Ectodermal cell (in vitro differentiated cells): Measurements from ENCODE around the gene POLE.

Source experiments
- H3K27ac ChIP-seq: 2 replicates; pipeline ENCODE4 v1.7.0; 2013; ENCODE audit warnings: mild to moderate bottlenecking, low read depth, low read length; ENCODE audit not compliant: insufficient read depth, poor library complexity, severe bottlenecking
- H3K27me3 ChIP-seq: 2 replicates; pipeline ENCODE4 v1.7.0; 2013; ENCODE audit warnings: mild to moderate bottlenecking, low read length; ENCODE audit not compliant: insufficient read depth, control insufficient read depth, poor library complexity, severe bottlenecking
- H3K36me3 ChIP-seq: one replicate; pipeline ENCODE4 v1.7.0; 2013; ENCODE audit warnings: low read length; ENCODE audit not compliant: control insufficient read depth, insufficient read depth
- H3K4me1 ChIP-seq: one replicate; pipeline ENCODE4 v1.7.0; 2013; ENCODE audit warnings: low read length; ENCODE audit not compliant: control insufficient read depth, insufficient read depth
- H3K4me3 ChIP-seq: 2 replicates; pipeline ENCODE4 v1.7.0; 2013; ENCODE audit warnings: low read depth, low read length, control low read depth; ENCODE audit not compliant: insufficient read depth
- H3K9me3 ChIP-seq: 2 replicates; pipeline ENCODE4 v1.7.0; 2013; ENCODE audit warnings: mild to moderate bottlenecking, low read length, moderate library complexity; ENCODE audit not compliant: control insufficient read depth
- WGBS, 2 experiments: methylation state at CpG; one replicate each; pipeline ENCODE4 v1.1.7; 2013; ENCODE audit warnings: missing lambda C conversion rate in 2 of 2; 5-methylcytosine and 5-hydroxymethylcytosine counted together

Gene POLE

GRCh38 chr12:132582582-132583410 is 104.3 kb downstream of the POLE start:
- H3K27me3 ChIP-seq, result peaks cover 73% of the 10 kb centered on the region
- no peaks in the 10 kb centered on the region for H3K36me3 ChIP-seq
- no peak overlapping the region for H3K27ac ChIP-seq
- no peak overlapping the region for H3K4me3 ChIP-seq
- peaks cover 13% of the 10 kb centered on the region for H3K4me1 ChIP-seq
- H3K9me3 ChIP-seq, result no peaks in the 10 kb centered on the region
- WGBS, 2 experiments, result 3 to 4% methylated on average over 89 of the region's 89 CpGs

- no peak overlapping the region for H3K27ac ChIP-seq
- H3K27me3 ChIP-seq, result peaks cover 66% of the 10 kb centered on the region
- WGBS, 2 experiments, result 5 to 6% methylated on average over 18 to 21 of the region's 24 CpGs
- peaks cover 8% of the 10 kb centered on the region for H3K36me3 ChIP-seq
- peaks cover 13% of the 10 kb centered on the region for H3K4me1 ChIP-seq
- no peak overlapping the region for H3K4me3 ChIP-seq
- no peaks in the 10 kb centered on the region for H3K9me3 ChIP-seq
Observed at GRCh38 chr12:132582058-132582420, 105.1 kb downstream of the POLE start.

GRCh38 chr12:132581348-132582057 is 105.6 kb downstream of the POLE start:
- Histone ChIP-seq H3K27me3 (peaks cover 60% of the 10 kb centered on the region), H3K27ac (no peak overlapping the region), H3K36me3 (peaks cover 10% of the 10 kb centered on the region), H3K4me1 (peaks cover 13% of the 10 kb centered on the region), H3K4me3 (no peak overlapping the region), H3K9me3 (no peaks in the 10 kb centered on the region)
- whole genome bisulfite sequencing, 2 experiments, result 68 to 69% methylated on average over 17 of the region's 17 CpGs

- 91% methylated on average over 12 of the region's 12 CpGs for WGBS, 2 experiments
Observed at GRCh38 chr12:132580701-132581292, 106.3 kb downstream of the POLE start.

GRCh38 chr12:132579744-132580143 is 107.4 kb downstream of the POLE start:
- peaks cover 12% of the 10 kb centered on the region for H3K36me3 ChIP-seq
- peaks cover 13% of the 10 kb centered on the region for H3K4me1 ChIP-seq
- WGBS, 2 experiments, result 85 to 93% methylated on average over 12 of the region's 12 CpGs

More at GRCh38 chr12:132580701-132581292, 106.3 kb downstream of the POLE start:
- Histone ChIP-seq H3K4me3 (no peak overlapping the region), H3K9me3 (no peaks in the 10 kb centered on the region), H3K36me3 (peaks cover 10% of the 10 kb centered on the region), H3K27ac (no peak overlapping the region), H3K27me3 (peaks cover 53% of the 10 kb centered on the region), H3K4me1 (peaks cover 13% of the 10 kb centered on the region)

GRCh38 chr12:132578826-132579225 is 108.3 kb downstream of the POLE start:
- no peak overlapping the region for H3K4me3 ChIP-seq
- peaks cover 34% of the 10 kb centered on the region for H3K27me3 ChIP-seq
- peaks cover 20% of the 10 kb centered on the region for H3K36me3 ChIP-seq
- peaks cover 10% of the 10 kb centered on the region for H3K4me1 ChIP-seq
- 90 to 91% methylated on average over 11 of the region's 11 CpGs for WGBS, 2 experiments
- H3K9me3 ChIP-seq, result no peaks in the 10 kb centered on the region
- H3K27ac ChIP-seq, result no peak overlapping the region

More at GRCh38 chr12:132579744-132580143, 107.4 kb downstream of the POLE start:
- H3K9me3 ChIP-seq, result no peaks in the 10 kb centered on the region
- H3K27me3 ChIP-seq, result peaks cover 43% of the 10 kb centered on the region
- H3K4me3 ChIP-seq, result no peak overlapping the region
- no peak overlapping the region for H3K27ac ChIP-seq

- Histone ChIP-seq H3K4me1 (peaks cover 7% of the 10 kb centered on the region), H3K4me3 (no peak overlapping the region), H3K36me3 (peaks cover 21% of the 10 kb centered on the region), H3K27me3 (peaks cover 27% of the 10 kb centered on the region), H3K27ac (no peak overlapping the region), H3K9me3 (no peaks in the 10 kb centered on the region)
- 95 to 96% methylated on average over 11 of the region's 11 CpGs for WGBS, 2 experiments
Observed at GRCh38 chr12:132578118-132578517, 109.0 kb downstream of the POLE start.

- peaks cover 19% of the 10 kb centered on the region for H3K27me3 ChIP-seq
- H3K27ac ChIP-seq, result no peak overlapping the region
- no peaks in the 10 kb centered on the region for H3K9me3 ChIP-seq
- peaks cover 2% of the 10 kb centered on the region for H3K4me1 ChIP-seq
- no peak overlapping the region for H3K4me3 ChIP-seq
- H3K36me3 ChIP-seq, result peaks cover 21% of the 10 kb centered on the region
- 93 to 95% methylated on average over 22 of the region's 22 CpGs for WGBS, 2 experiments
Observed at GRCh38 chr12:132577191-132577920, 109.8 kb downstream of the POLE start.

- Histone ChIP-seq H3K4me1 (no peaks in the 10 kb centered on the region), H3K9me3 (no peaks in the 10 kb centered on the region), H3K27ac (no peak overlapping the region), H3K27me3 (peaks cover 12% of the 10 kb centered on the region), H3K36me3 (peaks cover 21% of the 10 kb centered on the region), H3K4me3 (no peak overlapping the region)
- WGBS, 2 experiments, result 94 to 95% methylated on average over 12 of the region's 12 CpGs
Observed at GRCh38 chr12:132576701-132577100, 110.4 kb downstream of the POLE start.
